ENCODE results near the gene AMOTL2. TPM values are rescaled to one million over a fixed set of nuclear protein-coding genes. Genes with fewer than 3 reads are reported as not detected.
A peak's percentile ranks its signal among the peaks of the same experiment; 100 is the strongest.

AMOTL2 gene
- total RNA-seq, 2 donors from 2014 or later = 65.1 to 71.5 TPM

GRCh38 chr3:134381831-134382442, 7.7 kb upstream of the AMOTL2 start:
- H3K4me1 ChIP-seq = peaks cover 9% of the 10 kb centered on the region
- 21 to 30% methylated on average over 6 to 8 of the region's 8 CpGs for WGBS, 2 donors
- H3K36me3 ChIP-seq (replicated peaks in 1 of 2; ENCODE audit: insufficient read depth in 1 of 2, low read depth in 2 of 2) = no peaks in the 10 kb centered on the region
- no peaks in the 10 kb centered on the region for H3K27me3 ChIP-seq
- no peak overlapping the region for H3K4me3 ChIP-seq
- TF ChIP-seq CTCF (IDR thresholded peaks at IDR 0.05) = no peak
- TF ChIP-seq POLR2A (IDR thresholded peaks at IDR 0.05) = peak in 2 of 3 donors; percentile 15 to 19
- intact Hi-C loops (cut with DNase I) = no loop called here
- ATAC-seq (peak; percentile 95), DNase-seq (peak; percentile 71 to 88 (median 86))
- H3K9me3 ChIP-seq = no peaks in the 10 kb centered on the region
- peak overlapping the region; percentile 30 to 63 (median 56) for H3K27ac ChIP-seq

- ATAC-seq (no peak), DNase-seq (no peak)
- intact Hi-C loops (cut with DNase I) = no loop called here
- no peak for TF ChIP-seq CTCF (IDR thresholded peaks at IDR 0.05)
- no peak for TF ChIP-seq POLR2A (IDR thresholded peaks at IDR 0.05)
- 44 to 50% methylated on average over 1 of the region's 1 CpG for WGBS, 2 donors
- Histone ChIP-seq H3K9me3 (no peaks in the 10 kb centered on the region), H3K27me3 (no peaks in the 10 kb centered on the region), H3K4me3 (no peak overlapping the region), H3K36me3 (replicated peaks in 1 of 2; ENCODE audit: insufficient read depth in 1 of 2, low read depth in 2 of 2) (no peaks in the 10 kb centered on the region), H3K27ac (peak overlapping the region; percentile 30 to 63 (median 56)), H3K4me1 (peaks cover 17% of the 10 kb centered on the region)
Observed at GRCh38 chr3:134381076-134381475, 6.8 kb upstream of the AMOTL2 start.

- 75 to 89% methylated on average over 2 of the region's 2 CpGs for WGBS, 2 donors
- Histone ChIP-seq H3K27me3 (no peaks in the 10 kb centered on the region), H3K36me3 (replicated peaks in 1 of 2; ENCODE audit: insufficient read depth in 1 of 2, low read depth in 2 of 2) (no peaks in the 10 kb centered on the region), H3K4me3 (no peak overlapping the region), H3K27ac (no peak overlapping the region), H3K4me1 (peaks cover 26% of the 10 kb centered on the region), H3K9me3 (no peaks in the 10 kb centered on the region)
- ATAC-seq (no peak), DNase-seq (no peak)
- TF ChIP-seq POLR2A (IDR thresholded peaks at IDR 0.05) = no peak
- TF ChIP-seq CTCF (IDR thresholded peaks at IDR 0.05) = no peak
- intact Hi-C loops (cut with DNase I) = no loop called here
Observed at GRCh38 chr3:134380249-134380648, 6.0 kb upstream of the AMOTL2 start.

DNA sequence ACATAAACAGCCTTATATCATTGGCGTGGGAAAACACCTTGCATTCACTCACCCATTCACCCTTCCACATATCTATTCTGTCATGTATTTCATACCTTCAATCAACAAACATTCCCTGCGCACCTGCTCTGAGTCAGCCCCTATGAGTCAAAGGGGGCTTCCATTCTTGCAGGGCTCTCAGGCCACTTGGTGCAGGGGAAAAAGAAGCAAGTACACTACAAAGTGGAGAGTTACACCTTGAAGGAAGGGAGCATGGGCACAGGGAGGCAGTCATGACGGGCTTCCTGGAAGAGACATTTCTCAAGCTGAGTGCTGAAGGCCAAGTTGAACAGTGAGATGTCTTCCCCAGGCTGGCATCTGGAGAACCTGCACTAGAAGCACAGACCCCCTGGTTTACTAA, 4.6 kb upstream of the AMOTL2 start:
- H3K9me3 ChIP-seq = no peaks in the 10 kb centered on the region
- H3K4me1 ChIP-seq = peaks cover 34% of the 10 kb centered on the region
- DNase-seq (no peak), ATAC-seq (no peak)
- H3K27ac ChIP-seq = no peak overlapping the region
- H3K4me3 ChIP-seq = no peak overlapping the region
- no peaks in the 10 kb centered on the region for H3K27me3 ChIP-seq
- no peak for TF ChIP-seq POLR2A (IDR thresholded peaks at IDR 0.05)
- no peak for TF ChIP-seq CTCF (IDR thresholded peaks at IDR 0.05)
- H3K36me3 ChIP-seq (replicated peaks in 1 of 2; ENCODE audit: insufficient read depth in 1 of 2, low read depth in 2 of 2) = no peaks in the 10 kb centered on the region
- intact Hi-C loops (cut with DNase I) = loop anchor here (5.0 kb wide), 2 partner anchors 72 to 93 kb away; no protein-coding TSS in a partner anchor
- WGBS, 2 donors = 61 to 72% methylated on average over 3 of the region's 3 CpGs

GRCh38 chr3:134378384-134378783, 4.1 kb upstream of the AMOTL2 start:
- peak; percentile 51 to 69 (median 55) for DNase-seq
- Histone ChIP-seq H3K4me3 (no peak overlapping the region), H3K27me3 (no peaks in the 10 kb centered on the region), H3K36me3 (replicated peaks in 1 of 2; ENCODE audit: insufficient read depth in 1 of 2, low read depth in 2 of 2) (no peaks in the 10 kb centered on the region), H3K27ac (no peak overlapping the region), H3K4me1 (peaks cover 37% of the 10 kb centered on the region), H3K9me3 (no peaks in the 10 kb centered on the region)
- TF ChIP-seq CTCF (IDR thresholded peaks at IDR 0.05) (peak; percentile 43 to 69 (median 59)), POLR2A (IDR thresholded peaks at IDR 0.05) (no peak)
- ATAC-seq = no peak
- intact Hi-C loops (cut with DNase I) = loop anchor here (5.0 kb wide), 2 partner anchors 71 to 94 kb away; no protein-coding TSS in a partner anchor
